Gastroesophageal sphincter (tissue), 4 donors: ENCODE results near the gene CRABP2. TPM values are rescaled to one million over a fixed set of nuclear protein-coding genes. Genes with fewer than 3 reads are reported as not detected.
A peak's percentile ranks its signal among the peaks of the same experiment; 100 is the strongest.

Source experiments
- ATAC-seq: fragments of 150-250 bp; one replicate; pipeline ENCODE4 v1.9.1; 2016; ENCODE audit warnings: mild to moderate bottlenecking, moderate library complexity
- H3K27ac ChIP-seq, 4 donors: fragments of 200-600 bp; sonication (generic) in 3 of 4; 1 replicate in 3 of 4; 2 replicates in 1 of 4; pipeline ENCODE4 v1.5.1; 2016 to 2019
- H3K27me3 ChIP-seq: fragments of 200-600 bp; sonication (generic); one replicate; pipeline ENCODE4 v1.5.1; 2019
- H3K36me3 ChIP-seq, 2 donors: fragments of 200-600 bp; sonication (generic); one replicate each; pipeline ENCODE4 v1.5.1; 2019; ENCODE audit warnings: control low read depth in 1 of 2
- H3K4me1 ChIP-seq, 3 donors: fragments of 200-600 bp; sonication (generic); 1 replicate in 2 of 3; 2 replicates in 1 of 3; pipeline ENCODE4 v1.5.1; 2016 to 2019; ENCODE audit warnings: control low read depth in 2 of 3
- H3K4me3 ChIP-seq, 2 donors: fragments of 200-600 bp; sonication (generic); one replicate each; pipeline ENCODE4 v1.5.1; 2019; ENCODE audit warnings: mild to moderate bottlenecking in 1 of 2, moderate library complexity in 1 of 2
- H3K9me3 ChIP-seq, 3 donors: fragments of 200-600 bp; sonication (generic); one replicate each; pipeline ENCODE4 v1.5.1; 2017 to 2019; ENCODE audit warnings: control low read depth in 2 of 3
- CTCF ChIP-seq, 4 experiments: fragments of 200-600 bp in 2 of 4; fragments of 450-650 bp in 2 of 4; sonication (generic) in 1 of 4; IDR thresholded peaks; one replicate each; pipeline ENCODE4 v1.5.1; 2017 to 2019; ENCODE audit warnings: antibody characterized with exemption in 4 of 4, mild to moderate bottlenecking in 2 of 4, moderate library complexity in 2 of 4
- EP300 ChIP-seq: sonication (generic); formaldehyde crosslinking; IDR thresholded peaks from one replicate; pipeline ENCODE4 v1.6.1; 2017; ENCODE audit warnings: antibody characterized with exemption, mild to moderate bottlenecking
- POLR2A ChIP-seq, 2 donors: fragments of 450-650 bp; IDR thresholded peaks; one replicate each; pipeline ENCODE4 v1.6.1; 2017; ENCODE audit warnings: antibody characterized with exemption in 2 of 2, mild to moderate bottlenecking in 2 of 2, moderate library complexity in 1 of 2
- POLR2AphosphoS5 ChIP-seq: sonication (generic); formaldehyde crosslinking; IDR thresholded peaks from one replicate; pipeline ENCODE4 v1.6.1; 2017; ENCODE audit warnings: antibody characterized with exemption
- WGBS, 2 donors: methylation state at CpG; one replicate each; pipeline ENCODE4 v1.1.5; 2018; ENCODE audit warnings: low coverage in 1 of 2; 5-methylcytosine and 5-hydroxymethylcytosine counted together
- total RNA-seq, 4 donors: library from RNA; depleted of rRNA; stranded (reverse); fragments of >200 nt; gene quantifications; one replicate each; pipeline ENCODE4 v1.1.0, GENCODE V29; 2016

Gene CRABP2
- total RNA-seq, 4 donors from 2014 or later = 0.54 to 36.7 (median 6.0) TPM

- peak overlapping the region in 1 of 4 donors; percentile 84 for H3K27ac ChIP-seq
- H3K9me3 ChIP-seq = no peaks in the 10 kb centered on the region
- peaks cover 0 to 73% (median 58%) of the 10 kb centered on the region in 3 donors for H3K4me1 ChIP-seq
- WGBS, 2 donors = 49% methylated on average over 4 of the region's 10 CpGs; no CpG with 5 or more reads in 1 of the 2 donors
- ATAC-seq = no peak
- peaks cover 38% of the 10 kb centered on the region for H3K27me3 ChIP-seq
- no peak overlapping the region for H3K4me3 ChIP-seq
- no peak for TF ChIP-seq POLR2A (IDR thresholded peaks at IDR 0.05)
- no peak for TF ChIP-seq CTCF (IDR thresholded peaks at IDR 0.05)
- no peak for TF ChIP-seq EP300
- TF ChIP-seq POLR2AphosphoS5 = no peak
- no peaks in the 10 kb centered on the region for H3K36me3 ChIP-seq
Measured at GRCh38 chr1:156658945-156659574, 46.3 kb downstream of the CRABP2 start.

- Histone ChIP-seq H3K36me3 (no peaks in the 10 kb centered on the region), H3K27me3 (peaks cover 43% of the 10 kb centered on the region), H3K27ac (no peak overlapping the region), H3K4me3 (no peak overlapping the region), H3K9me3 (no peaks in the 10 kb centered on the region), H3K4me1 (peaks cover 0 to 67% (median 52%) of the 10 kb centered on the region in 3 donors)
- 72% methylated on average over 5 of the region's 14 CpGs; no CpG with 5 or more reads in 1 of the 2 donors for WGBS, 2 donors
- no peak for ATAC-seq
- no peak for TF ChIP-seq POLR2AphosphoS5
- no peak for TF ChIP-seq EP300
- no peak for TF ChIP-seq POLR2A (IDR thresholded peaks at IDR 0.05)
Measured at GRCh38 chr1:156658496-156658895, 46.9 kb downstream of the CRABP2 start.

GRCh38 chr1:156657741-156658319, 47.6 kb downstream of the CRABP2 start:
- Histone ChIP-seq H3K36me3 (no peaks in the 10 kb centered on the region), H3K4me1 (peaks cover 0 to 61% (median 45%) of the 10 kb centered on the region in 3 donors), H3K4me3 (peak overlapping the region in 1 of 2 donors; percentile 44), H3K27ac (no peak overlapping the region), H3K27me3 (peaks cover 49% of the 10 kb centered on the region), H3K9me3 (no peaks in the 10 kb centered on the region)
- WGBS, 2 donors = 5 to 11% methylated on average over 6 to 13 of the region's 15 CpGs
- TF ChIP-seq CTCF (IDR thresholded peaks at IDR 0.05) (peak in 1 of 4 experiments; percentile 10), POLR2AphosphoS5 (no peak), POLR2A (IDR thresholded peaks at IDR 0.05) (no peak), EP300 (no peak)
- ATAC-seq = no peak

- Histone ChIP-seq H3K4me1 (peaks cover 0 to 53% (median 38%) of the 10 kb centered on the region in 3 donors), H3K9me3 (no peaks in the 10 kb centered on the region), H3K4me3 (peak overlapping the region in 1 of 2 donors; percentile 44), H3K27me3 (peaks cover 57% of the 10 kb centered on the region), H3K36me3 (no peaks in the 10 kb centered on the region), H3K27ac (peak overlapping the region in 1 of 4 donors; percentile 31)
- ATAC-seq = peak; percentile 65
- 1 to 3% methylated on average over 24 to 26 of the region's 54 CpGs for WGBS, 2 donors
- TF ChIP-seq EP300 = no peak
- peak in 3 of 4 experiments; percentile 92 to 99 (median 95) for TF ChIP-seq CTCF (IDR thresholded peaks at IDR 0.05)
Measured at GRCh38 chr1:156656806-156657740, 48.3 kb downstream of the CRABP2 start.

- 29% methylated on average over 1 of the region's 9 CpGs; no CpG with 5 or more reads in 1 of the 2 donors for WGBS, 2 donors
- peaks cover 67% of the 10 kb centered on the region for H3K27me3 ChIP-seq
- peaks cover 0 to 42% (median 28%) of the 10 kb centered on the region in 3 donors for H3K4me1 ChIP-seq
Measured at GRCh38 chr1:156655904-156656516, 49.4 kb downstream of the CRABP2 start.

More at GRCh38 chr1:156655904-156656516, 49.4 kb downstream of the CRABP2 start:
- Histone ChIP-seq H3K36me3 (no peaks in the 10 kb centered on the region), H3K9me3 (no peaks in the 10 kb centered on the region), H3K27ac (no peak overlapping the region), H3K4me3 (no peak overlapping the region)
- ATAC-seq = no peak
- no peak for TF ChIP-seq EP300
- TF ChIP-seq POLR2A (IDR thresholded peaks at IDR 0.05) = no peak
- TF ChIP-seq CTCF (IDR thresholded peaks at IDR 0.05) = no peak
- no peak for TF ChIP-seq POLR2AphosphoS5
